Endodermal cell (in vitro differentiated cells): Measurements from ENCODE around the gene BEND3. TPM values are rescaled to one million over a fixed set of nuclear protein-coding genes. Genes with fewer than 3 reads are reported as not detected.

Experiments
- DNase-seq: peaks from one replicate; pipeline ENCODE4 v3.0.0-alpha.2; 2017
- H3K27ac ChIP-seq: 2 replicates; pipeline ENCODE4 v1.5.1; 2013; ENCODE audit warnings: mild to moderate bottlenecking, low read depth, low read length, moderate library complexity
- H3K27me3 ChIP-seq: 2 replicates; pipeline ENCODE4 v1.6.1; 2013; ENCODE audit warnings: mild to moderate bottlenecking, low read length, moderate library complexity; ENCODE audit not compliant: insufficient read depth, control insufficient read depth, poor library complexity, severe bottlenecking
- H3K36me3 ChIP-seq: 2 replicates; pipeline ENCODE4 v1.7.0; 2013; ENCODE audit warnings: mild to moderate bottlenecking, low read length, moderate library complexity; ENCODE audit not compliant: control insufficient read depth, insufficient read depth
- H3K4me1 ChIP-seq: one replicate; pipeline ENCODE4 v1.7.0; 2013; ENCODE audit warnings: low read length; ENCODE audit not compliant: control insufficient read depth, insufficient read depth
- H3K4me3 ChIP-seq: 2 replicates; pipeline ENCODE4 v1.5.1; 2013; ENCODE audit warnings: mild to moderate bottlenecking, low read length, moderate library complexity
- H3K9ac ChIP-seq: 2 replicates; pipeline ENCODE4 v1.6.1; 2013; ENCODE audit warnings: mild to moderate bottlenecking, low read length, moderate library complexity; ENCODE audit not compliant: poor library complexity, severe bottlenecking; ENCODE audit errors: extremely low read depth
- H3K9me3 ChIP-seq: 2 replicates; pipeline ENCODE4 v1.6.1; 2013; ENCODE audit warnings: mild to moderate bottlenecking, low read length, moderate library complexity; ENCODE audit not compliant: control insufficient read depth
- H3K27ac Mint-ChIP-seq: 2 replicates; pipeline ENCODE4 v1.8.0; 2020; ENCODE audit warnings: mixed read lengths
- H3K27me3 Mint-ChIP-seq: 2 replicates; pipeline ENCODE4 v1.8.0; 2021; ENCODE audit warnings: mild to moderate bottlenecking, mixed read lengths; ENCODE audit not compliant: insufficient read depth
- H3K36me3 Mint-ChIP-seq: 2 replicates; pipeline ENCODE4 v1.8.0; 2020; ENCODE audit warnings: low read depth, mixed read lengths
- H3K4me1 Mint-ChIP-seq: 2 replicates; pipeline ENCODE4 v1.8.0; 2020; ENCODE audit warnings: mixed read lengths
- H3K4me3 Mint-ChIP-seq: 2 replicates; pipeline ENCODE4 v1.8.0; 2020; ENCODE audit warnings: mild to moderate bottlenecking, moderate library complexity, mixed read lengths
- H3K9me3 Mint-ChIP-seq: 2 replicates; pipeline ENCODE4 v1.8.0; 2020; ENCODE audit warnings: mild to moderate bottlenecking, mixed read lengths
- CTCF ChIP-seq: fragments of 200-600 bp; sonication (generic); conservative IDR thresholded peaks from 2 replicates; pipeline ENCODE4 v1.5.0; 2021; ENCODE audit warnings: antibody characterized with exemption, mild to moderate bottlenecking
- WGBS, 2 experiments: methylation state at CpG; one replicate each; pipeline versions ENCODE4 v1.1.5 to v1.1.7; 2013; ENCODE audit warnings: missing lambda C conversion rate in 2 of 2, mixed read lengths in 1 of 2; ENCODE audit not compliant: insufficient coverage in 1 of 2, insufficient read length in 1 of 2; 5-methylcytosine and 5-hydroxymethylcytosine counted together
- total RNA-seq, 2 donors: library from RNA; stranded (reverse); fragmentation: NEBNext Ultra II Directional in 1 of 2; extraction: Animal tissue kit (Norgen Biotek cat#: 25700) in 1 of 2; gene quantifications; 2 replicates in 1 of 2; 3 replicates in 1 of 2; pipeline ENCODE4 v1.2.1, GENCODE V29; 2021

Gene BEND3
- total RNA-seq, 2 donors from 2014 or later, result 18.0 to 28.6 TPM

GRCh38 chr6:107032051-107032450 is 83.3 kb downstream of the BEND3 start:
- H3K9ac ChIP-seq, result no peak overlapping the region
- WGBS, 2 experiments, result 86 to 89% methylated on average over 2 of the region's 2 CpGs
- no peak overlapping the region for H3K4me3 Mint-ChIP-seq
- no peaks in the 10 kb centered on the region for H3K27me3 ChIP-seq
- peaks cover 7% of the 10 kb centered on the region for H3K9me3 Mint-ChIP-seq
- H3K27ac Mint-ChIP-seq, result no peak overlapping the region
- H3K4me1 Mint-ChIP-seq, result peaks cover 16% of the 10 kb centered on the region
- peaks cover 7% of the 10 kb centered on the region for H3K36me3 ChIP-seq
- H3K9me3 ChIP-seq, result peaks cover 6% of the 10 kb centered on the region
- H3K36me3 Mint-ChIP-seq, result peaks cover 34% of the 10 kb centered on the region
- no peak for TF ChIP-seq CTCF
- no peak for DNase-seq
- no peaks in the 10 kb centered on the region for H3K27me3 Mint-ChIP-seq
- H3K4me3 ChIP-seq, result no peak overlapping the region
- no peaks in the 10 kb centered on the region for H3K4me1 ChIP-seq
- no peak overlapping the region for H3K27ac ChIP-seq

- TF ChIP-seq CTCF, result no peak
- Histone ChIP-seq H3K27ac (no peak overlapping the region), H3K36me3 (peaks cover 7% of the 10 kb centered on the region), H3K27me3 (no peaks in the 10 kb centered on the region), H3K9me3 (peaks cover 6% of the 10 kb centered on the region), H3K9ac (no peak overlapping the region), H3K4me3 (peak overlapping the region; percentile 43), H3K4me1 (no peaks in the 10 kb centered on the region)
- H3K36me3 Mint-ChIP-seq, result peaks cover 28% of the 10 kb centered on the region
- H3K27ac Mint-ChIP-seq, result no peak overlapping the region
- WGBS, 2 experiments, result 85% methylated on average over 5 of the region's 5 CpGs
- H3K4me3 Mint-ChIP-seq, result peak overlapping the region; percentile 90
- no peak for DNase-seq
- H3K4me1 Mint-ChIP-seq, result peaks cover 16% of the 10 kb centered on the region
- H3K27me3 Mint-ChIP-seq, result no peaks in the 10 kb centered on the region
- peaks cover 8% of the 10 kb centered on the region for H3K9me3 Mint-ChIP-seq
Measured at GRCh38 chr6:107030151-107030550, 85.2 kb downstream of the BEND3 start.

GRCh38 chr6:107026965-107027364 is 88.3 kb downstream of the BEND3 start:
- Mint-ChIP-seq H3K36me3 (peaks cover 13% of the 10 kb centered on the region), H3K27me3 (no peaks in the 10 kb centered on the region), H3K9me3 (peaks cover 8% of the 10 kb centered on the region), H3K4me1 (peaks cover 16% of the 10 kb centered on the region), H3K27ac (no peak overlapping the region), H3K4me3 (no peak overlapping the region)
- Histone ChIP-seq H3K27ac (no peak overlapping the region), H3K9me3 (peaks cover 6% of the 10 kb centered on the region), H3K4me1 (no peaks in the 10 kb centered on the region), H3K36me3 (peaks cover 1% of the 10 kb centered on the region), H3K9ac (no peak overlapping the region), H3K27me3 (no peaks in the 10 kb centered on the region), H3K4me3 (no peak overlapping the region)
- no peak for TF ChIP-seq CTCF
- 91 to 97% methylated on average over 8 of the region's 8 CpGs for WGBS, 2 experiments
- no peak for DNase-seq
